Upper lobe of right lung (tissue), 1 donor: ENCODE data around the gene ZFHX3. TPM values are rescaled to one million over a fixed set of nuclear protein-coding genes. Genes with fewer than 3 reads are reported as not detected.

ENCODE experiments used
- ATAC-seq: fragments of 200-7000 bp; cut with Tn5 transposase; one replicate; pipeline ENCODE4 v1.9.1; 2020; ENCODE audit warnings: mild to moderate bottlenecking, moderate library complexity
- DNase-seq: peaks from one replicate; pipeline ENCODE4 v3.0.0-alpha.2; 2020
- H3K27ac ChIP-seq: fragments of 200-600 bp; one replicate; pipeline ENCODE4 v1.8.0; 2022
- H3K27me3 ChIP-seq: fragments of 200-600 bp; one replicate; pipeline ENCODE4 v1.8.0; 2022; ENCODE audit warnings: mild to moderate bottlenecking
- H3K36me3 ChIP-seq: fragments of 200-600 bp; one replicate; pipeline ENCODE4 v1.8.0; 2022
- H3K4me1 ChIP-seq: fragments of 200-600 bp; one replicate; pipeline ENCODE4 v1.8.0; 2022
- H3K4me3 ChIP-seq: fragments of 200-600 bp; one replicate; pipeline ENCODE4 v1.8.0; 2022; ENCODE audit warnings: mild to moderate bottlenecking
- H3K9me3 ChIP-seq: fragments of 200-600 bp; one replicate; pipeline ENCODE4 v1.8.0; 2022
- intact Hi-C: fragments of 100-400 bp; cut with DNase I; formaldehyde crosslinking; loops from one replicate; pipeline ENCODE4 v1.11.0; 2022
- total RNA-seq: library from RNA; stranded (reverse); fragmentation: NEBNext Ultra II Directional; extraction: Animal tissue kit (Norgen Biotek cat#: 25700); gene quantifications from one replicate; pipeline ENCODE4 v1.2.1, GENCODE V29; 2021
- TF ChIP-seq, protein P1 (sequence below): fragments of 200-600 bp; IDR thresholded peaks from one replicate; pipeline ENCODE4 v1.8.0; 2022; ENCODE audit warnings: antibody characterized with exemption
- donor health status: DM: no; HTN: yes; CAD: no; lungs with severe emphysema.

ZFHX3 gene
- total RNA-seq, 1 donor from 2014 or later = 29.0 TPM

DNA sequence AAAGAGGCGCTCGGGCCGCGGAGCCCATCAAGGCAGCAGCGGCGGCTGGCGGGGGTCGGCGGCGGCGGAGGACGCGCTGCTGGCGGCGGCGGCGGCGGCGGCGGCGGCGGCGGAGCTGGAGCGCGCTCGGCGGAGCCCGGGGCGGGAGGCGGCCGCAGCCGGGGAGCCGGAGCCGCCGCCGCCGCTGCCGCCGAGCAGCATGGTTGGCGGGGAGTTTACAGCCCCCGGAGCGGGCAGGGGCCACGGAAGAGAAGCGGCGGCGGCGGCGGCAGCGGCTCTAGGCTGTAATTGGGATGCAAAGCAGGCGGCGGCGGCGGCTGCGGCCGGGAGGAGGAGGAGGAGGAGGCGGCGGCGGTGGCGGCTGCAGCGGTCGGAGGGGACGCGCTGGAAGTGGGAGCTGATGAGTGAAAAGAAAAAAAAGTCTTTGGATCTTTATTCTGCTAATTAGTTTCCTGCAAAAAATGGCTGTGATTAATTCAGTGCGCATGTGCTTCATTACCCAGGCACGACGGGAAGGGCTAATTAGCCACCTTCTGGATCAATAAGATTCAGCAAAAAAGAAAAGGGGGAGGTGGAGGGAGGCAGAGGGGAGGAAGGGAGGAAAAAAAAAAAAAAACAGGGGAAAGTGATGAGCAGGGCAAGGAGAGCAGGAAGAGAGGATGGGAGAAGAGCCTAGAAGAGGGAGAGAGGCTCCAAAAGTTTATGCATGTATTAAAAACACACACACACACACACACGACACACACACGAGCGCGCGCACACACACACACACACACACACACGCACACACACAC, 10.9 kb upstream of the ZFHX3 start:
- H3K4me3 ChIP-seq = peak overlapping the region; percentile 71
- no peaks in the 10 kb centered on the region for H3K36me3 ChIP-seq
- H3K27ac ChIP-seq = peak overlapping the region; percentile 86
- H3K27me3 ChIP-seq = peaks cover 14% of the 10 kb centered on the region
- intact Hi-C loops = no loop called here
- H3K9me3 ChIP-seq = no peaks in the 10 kb centered on the region
- DNase-seq (peak; percentile 80), ATAC-seq (peak; percentile 25)
- peaks cover 33% of the 10 kb centered on the region for H3K4me1 ChIP-seq
- TF ChIP-seq, protein P1, sequence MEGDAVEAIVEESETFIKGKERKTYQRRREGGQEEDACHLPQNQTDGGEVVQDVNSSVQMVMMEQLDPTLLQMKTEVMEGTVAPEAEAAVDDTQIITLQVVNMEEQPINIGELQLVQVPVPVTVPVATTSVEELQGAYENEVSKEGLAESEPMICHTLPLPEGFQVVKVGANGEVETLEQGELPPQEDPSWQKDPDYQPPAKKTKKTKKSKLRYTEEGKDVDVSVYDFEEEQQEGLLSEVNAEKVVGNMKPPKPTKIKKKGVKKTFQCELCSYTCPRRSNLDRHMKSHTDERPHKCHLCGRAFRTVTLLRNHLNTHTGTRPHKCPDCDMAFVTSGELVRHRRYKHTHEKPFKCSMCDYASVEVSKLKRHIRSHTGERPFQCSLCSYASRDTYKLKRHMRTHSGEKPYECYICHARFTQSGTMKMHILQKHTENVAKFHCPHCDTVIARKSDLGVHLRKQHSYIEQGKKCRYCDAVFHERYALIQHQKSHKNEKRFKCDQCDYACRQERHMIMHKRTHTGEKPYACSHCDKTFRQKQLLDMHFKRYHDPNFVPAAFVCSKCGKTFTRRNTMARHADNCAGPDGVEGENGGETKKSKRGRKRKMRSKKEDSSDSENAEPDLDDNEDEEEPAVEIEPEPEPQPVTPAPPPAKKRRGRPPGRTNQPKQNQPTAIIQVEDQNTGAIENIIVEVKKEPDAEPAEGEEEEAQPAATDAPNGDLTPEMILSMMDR = no peak

DNA sequence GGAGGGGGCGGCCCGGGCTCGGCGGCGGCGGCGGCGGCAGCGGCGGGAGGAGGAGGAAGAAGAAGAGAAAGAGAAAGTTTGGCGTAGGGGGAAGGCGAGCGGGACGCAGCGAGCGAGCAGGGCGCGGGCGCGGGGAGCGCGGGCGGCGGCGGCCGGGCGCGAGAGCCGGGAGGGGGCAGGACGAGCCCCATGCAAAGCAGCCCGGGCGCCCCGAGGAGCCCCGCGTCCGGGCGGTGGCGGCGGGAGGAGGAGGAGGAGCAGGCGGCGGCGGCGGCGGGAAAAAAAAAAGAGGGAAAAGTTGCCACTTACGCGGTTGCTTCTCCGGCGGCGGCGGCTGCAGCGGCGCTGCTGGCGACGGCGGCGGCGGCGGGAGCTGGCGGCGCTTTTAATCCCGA, 10.3 kb upstream of the ZFHX3 start:
- Histone ChIP-seq H3K4me3 (peak overlapping the region; percentile 71), H3K4me1 (peaks cover 39% of the 10 kb centered on the region), H3K27ac (peak overlapping the region; percentile 86), H3K27me3 (peaks cover 12% of the 10 kb centered on the region), H3K36me3 (no peaks in the 10 kb centered on the region), H3K9me3 (no peaks in the 10 kb centered on the region)
- peak; percentile 78 for ATAC-seq
- TF ChIP-seq, protein P1 = no peak
- intact Hi-C loops = no loop called here
- DNase-seq = peak; percentile 86

DNA sequence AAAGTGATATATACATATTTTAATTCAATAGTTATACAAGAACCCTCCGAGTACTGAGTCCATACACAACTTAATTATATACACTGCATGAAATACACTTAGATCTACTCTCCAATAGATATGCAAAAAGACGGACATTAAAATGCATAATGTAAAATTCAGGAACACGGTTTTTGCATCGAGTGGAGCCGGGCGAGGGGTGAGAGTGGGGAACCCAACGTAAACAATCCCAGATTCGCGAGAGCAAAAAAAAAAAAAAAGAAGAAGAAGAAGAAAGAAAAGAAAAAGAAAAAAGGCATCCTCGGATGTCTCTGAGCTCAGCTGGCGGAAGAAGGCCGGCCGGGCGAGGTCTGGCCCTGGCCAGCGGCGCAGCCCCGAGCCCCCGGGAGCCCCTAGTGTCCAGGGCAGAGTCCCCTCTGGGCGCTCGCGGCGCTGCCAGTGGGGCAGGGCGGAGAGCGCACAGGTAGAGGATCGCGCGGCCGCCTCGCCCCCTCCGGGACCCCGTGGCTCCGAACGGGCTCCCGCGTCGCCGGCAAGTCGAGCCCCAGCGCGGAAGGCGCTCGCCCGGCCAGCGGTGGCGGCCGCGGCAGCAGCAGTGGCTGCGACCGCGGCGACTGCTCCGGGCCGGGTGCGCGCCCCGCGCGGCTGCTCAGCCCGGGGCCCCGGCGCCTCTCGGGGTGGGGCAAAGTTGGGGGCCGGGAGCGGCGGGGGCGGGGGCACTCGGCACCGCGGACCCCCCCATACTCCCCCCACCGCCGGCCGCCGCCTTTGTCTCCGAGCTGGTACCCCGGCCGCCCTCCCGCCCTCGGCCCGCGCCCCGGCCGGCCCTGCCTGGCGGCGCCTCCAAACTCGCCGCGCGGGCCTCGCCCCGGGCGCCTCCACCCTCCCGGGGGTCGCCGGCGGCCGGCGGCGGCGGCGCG, 9.6 kb upstream of the ZFHX3 start:
- Histone ChIP-seq H3K4me1 (peaks cover 41% of the 10 kb centered on the region), H3K27ac (peak overlapping the region; percentile 91), H3K36me3 (no peaks in the 10 kb centered on the region), H3K27me3 (peaks cover 12% of the 10 kb centered on the region), H3K4me3 (peak overlapping the region; percentile 71), H3K9me3 (no peaks in the 10 kb centered on the region)
- DNase-seq = peak; percentile 74
- TF ChIP-seq, protein P1 = peak; percentile 24
- intact Hi-C loops = no loop called here
- peak; percentile 68 for ATAC-seq

DNA sequence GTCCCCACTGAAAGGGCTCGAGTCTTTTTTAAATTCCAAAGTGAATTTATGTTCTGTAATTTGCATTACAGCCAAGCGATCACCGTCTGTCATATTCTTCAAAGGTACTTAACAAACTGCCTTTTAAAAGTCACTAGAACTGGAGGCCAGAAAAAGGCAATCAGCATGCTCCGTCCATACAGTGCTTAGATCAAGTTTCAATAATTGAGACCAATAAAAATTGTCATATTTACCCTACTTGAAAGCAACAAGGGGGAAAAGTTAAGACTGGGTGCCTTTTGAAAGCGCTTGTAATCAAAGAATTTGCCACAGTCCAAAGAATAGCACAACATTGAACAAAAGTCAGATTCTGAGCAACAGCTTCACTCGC, 9.0 kb upstream of the ZFHX3 start:
- ATAC-seq = no peak
- TF ChIP-seq, protein P1 = no peak
- Histone ChIP-seq H3K27me3 (peaks cover 11% of the 10 kb centered on the region), H3K4me3 (peak overlapping the region; percentile 71), H3K4me1 (peaks cover 41% of the 10 kb centered on the region), H3K27ac (peak overlapping the region; percentile 91), H3K9me3 (no peaks in the 10 kb centered on the region), H3K36me3 (no peaks in the 10 kb centered on the region)
- DNase-seq = no peak
- intact Hi-C loops = no loop called here

DNA sequence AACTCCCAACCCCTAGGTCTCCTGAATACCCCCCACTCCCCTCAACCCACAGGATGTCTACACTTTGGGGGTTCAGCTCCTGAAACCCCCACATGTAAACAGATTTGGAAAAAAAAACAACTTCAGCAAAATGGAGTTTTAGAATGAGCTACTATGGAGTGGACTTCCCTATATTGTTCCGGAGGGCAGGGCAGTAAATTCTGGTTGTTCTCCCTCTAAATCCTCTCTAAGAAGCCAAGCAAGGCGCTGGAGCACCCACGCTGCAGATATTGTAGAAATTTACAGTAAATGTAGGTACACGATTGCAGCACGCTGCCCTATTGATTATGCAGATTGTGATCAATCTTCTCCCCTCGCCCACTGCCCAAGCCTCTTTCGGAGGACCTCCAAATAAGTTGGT, 8.5 kb upstream of the ZFHX3 start:
- TF ChIP-seq, protein P1 = no peak
- Histone ChIP-seq H3K4me1 (peaks cover 41% of the 10 kb centered on the region), H3K27me3 (peaks cover 6% of the 10 kb centered on the region), H3K4me3 (peak overlapping the region; percentile 71), H3K36me3 (no peaks in the 10 kb centered on the region), H3K9me3 (no peaks in the 10 kb centered on the region), H3K27ac (peak overlapping the region; percentile 91)
- intact Hi-C loops = no loop called here
- no peak for DNase-seq
- no peak for ATAC-seq
